Spleen (tissue), 7 donors: ENCODE data around the gene URGCP.

ENCODE experiments used
- CTCF ChIP-seq, 11 experiments: fragments of 200-600 bp in 7 of 11; fragments of 450-650 bp in 4 of 11; sonication (generic) in 4 of 11; IDR thresholded peaks in 8 of 11; conservative IDR thresholded peaks in 3 of 11; 1 replicate in 7 of 11; 2 replicates in 4 of 11; pipeline versions ENCODE4 v1.4.0 to v1.8.0; 2016 to 2021; ENCODE audit warnings: antibody characterized with exemption in 11 of 11, inconsistent platforms in 4 of 11, mild to moderate bottlenecking in 1 of 11
- POLR2A ChIP-seq, 3 donors: fragments of 450-650 bp; IDR thresholded peaks; one replicate each; pipeline ENCODE4 v1.5.1; 2017; ENCODE audit warnings: antibody characterized with exemption in 3 of 3, mild to moderate bottlenecking in 1 of 3
- POLR2AphosphoS5 ChIP-seq, 3 donors: sonication (generic); formaldehyde crosslinking; IDR thresholded peaks; one replicate each; pipeline ENCODE4 v1.5.1; 2017; ENCODE audit warnings: antibody characterized with exemption in 3 of 3
- donor health status: DM: no; HTN: no; CAD: no; lungs with moderate emphysema.
- donor health status: DM: no; HTN: no; CAD: no.
- donor health status: DM: no; HTN: no; CAD: no.

DNA sequence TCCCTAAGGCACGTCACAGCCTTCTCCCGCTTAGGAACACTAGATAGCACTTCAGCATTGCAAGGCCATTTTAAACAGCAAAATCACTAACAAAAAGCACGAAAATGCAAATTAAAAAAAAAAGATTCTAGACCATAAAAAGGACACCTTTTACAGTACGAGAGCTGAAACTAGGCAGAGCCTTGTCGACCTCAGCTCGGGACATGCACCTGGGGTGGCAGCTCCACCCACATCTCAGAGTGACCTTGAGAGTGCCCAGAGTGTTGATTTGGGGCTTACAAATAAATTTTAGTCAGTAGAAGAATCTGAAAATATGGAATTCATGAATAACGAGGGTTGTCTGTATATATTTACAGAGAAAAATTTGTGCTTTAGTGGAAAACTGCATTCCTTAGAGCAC lies 38.2 kb downstream of the URGCP start:
- no peak for TF ChIP-seq CTCF (IDR thresholded peaks at IDR 0.05 in 8 of 11, conservative IDR thresholded peaks at IDR 0.05 in 3 of 11)
- TF ChIP-seq POLR2A (IDR thresholded peaks at IDR 0.05): no peak
- no peak for TF ChIP-seq POLR2AphosphoS5 (IDR thresholded peaks at IDR 0.05)
